ENCODE data around the gene USO1. TPM values are rescaled to one million over a fixed set of nuclear protein-coding genes. Genes with fewer than 3 reads are reported as not detected.

USO1 gene
- total and polyA plus RNA-seq, 2 of the 13 experiments (the other 11 are each of a cell fraction or from before 2014, with no cell fraction given): 52.2 to 87.7 TPM

DNA sequence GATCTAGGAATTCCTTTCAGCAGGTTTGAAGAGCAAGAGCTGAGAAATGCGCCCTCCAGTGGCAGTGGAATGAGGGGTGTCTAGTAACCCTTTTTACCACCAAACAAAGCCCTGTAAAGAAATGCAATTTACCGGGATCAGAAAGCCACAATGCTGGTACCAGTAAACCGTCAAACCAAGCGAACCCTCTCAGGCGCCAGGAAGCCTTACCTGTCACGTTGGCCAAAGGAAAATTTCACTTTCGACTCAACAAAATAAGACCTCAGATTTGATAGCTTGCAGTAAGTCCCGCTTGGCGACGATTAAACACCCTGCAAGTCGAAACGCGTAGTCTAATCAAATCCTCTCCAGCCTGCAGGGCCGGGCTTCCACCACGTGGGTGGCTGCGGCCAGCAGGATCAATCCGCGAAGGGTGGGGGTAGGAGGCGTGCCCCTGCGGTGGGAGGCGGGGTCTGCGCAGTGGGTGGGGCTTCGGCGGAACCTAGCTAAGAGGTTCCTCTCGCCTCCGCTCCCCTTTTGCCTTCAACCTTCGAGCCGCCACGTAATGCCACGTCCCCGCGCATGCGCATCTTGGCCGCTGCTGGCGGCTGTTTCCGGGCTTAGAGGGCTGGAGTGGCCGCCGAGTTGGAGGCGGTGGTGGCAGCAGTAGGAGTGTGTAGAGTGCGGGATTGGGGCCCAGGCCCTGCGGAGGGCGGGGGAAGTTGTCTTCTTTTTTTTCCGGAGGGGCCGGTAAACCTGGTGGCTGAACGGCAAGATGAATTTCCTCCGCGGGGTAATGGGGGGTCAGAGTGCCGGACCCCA lies at the start of gene USO1 (continued):
- TF ChIP-seq ZNF383 (CRISPR knock-in tag; IDR thresholded peaks at IDR 0.05; ENCODE audit: borderline replicate concordance) (peak; percentile 77; the same call in 1 of the 2 replicates), SP5 (CRISPR knock-in tag; IDR thresholded peaks at IDR 0.05; ENCODE audit: borderline replicate concordance, low read depth) (peak; percentile 32; the same call in 1 of the 2 replicates), ZNF337 (CRISPR knock-in tag; IDR thresholded peaks at IDR 0.05; ENCODE audit: borderline replicate concordance, low read depth) (no peak), CHD2 (IDR thresholded peaks at IDR 0.05; ENCODE audit: low read depth, low read length) (no peak), ZNF674 (CRISPR knock-in tag; IDR thresholded peaks at IDR 0.05; ENCODE audit: low read depth) (0 out of 2 replicates have a peak, but pooled peaks have one; percentile 13), SMAD9 (CRISPR knock-in tag; IDR thresholded peaks at IDR 0.05) (no peak), SOX6 (IDR thresholded peaks at IDR 0.05) (no peak), SOX6 (CRISPR knock-in tag; IDR thresholded peaks at IDR 0.05) (peak; percentile 47), ZNF883 (CRISPR knock-in tag; IDR thresholded peaks at IDR 0.05; ENCODE audit: not compliant biosample characterization) (peak; percentile 64), TAF1 (CRISPR knock-in tag; IDR thresholded peaks at IDR 0.05) (peak; percentile 89), RXRB (CRISPR knock-in tag; IDR thresholded peaks at IDR 0.05; ENCODE audit: borderline replicate concordance) (no peak; the same call in 1 of the 2 replicates), DMAP1 (CRISPR knock-in tag; IDR thresholded peaks at IDR 0.05) (peak; percentile 98), GFI1 (CRISPR knock-in tag; IDR thresholded peaks at IDR 0.05; ENCODE audit: borderline replicate concordance) (peak; percentile 42; the same call in 1 of the 2 replicates), SAP130 (CRISPR knock-in tag; IDR thresholded peaks at IDR 0.05; ENCODE audit: low read depth) (peak; percentile 94), GTF3A (CRISPR knock-in tag; conservative IDR thresholded peaks at IDR 0.05) (0 out of 2 replicates have a peak, but pooled peaks have one; percentile 14), ATF3 (CRISPR knock-in tag; IDR thresholded peaks at IDR 0.05) (no peak), RARG (CRISPR knock-in tag; IDR thresholded peaks at IDR 0.05; ENCODE audit: low read depth) (no peak), GMEB2 (CRISPR knock-in tag; IDR thresholded peaks at IDR 0.05; ENCODE audit: low read depth) (peak; percentile 40; the same call in 1 of the 2 replicates)
- TF ChIP-seq, protein P1, sequence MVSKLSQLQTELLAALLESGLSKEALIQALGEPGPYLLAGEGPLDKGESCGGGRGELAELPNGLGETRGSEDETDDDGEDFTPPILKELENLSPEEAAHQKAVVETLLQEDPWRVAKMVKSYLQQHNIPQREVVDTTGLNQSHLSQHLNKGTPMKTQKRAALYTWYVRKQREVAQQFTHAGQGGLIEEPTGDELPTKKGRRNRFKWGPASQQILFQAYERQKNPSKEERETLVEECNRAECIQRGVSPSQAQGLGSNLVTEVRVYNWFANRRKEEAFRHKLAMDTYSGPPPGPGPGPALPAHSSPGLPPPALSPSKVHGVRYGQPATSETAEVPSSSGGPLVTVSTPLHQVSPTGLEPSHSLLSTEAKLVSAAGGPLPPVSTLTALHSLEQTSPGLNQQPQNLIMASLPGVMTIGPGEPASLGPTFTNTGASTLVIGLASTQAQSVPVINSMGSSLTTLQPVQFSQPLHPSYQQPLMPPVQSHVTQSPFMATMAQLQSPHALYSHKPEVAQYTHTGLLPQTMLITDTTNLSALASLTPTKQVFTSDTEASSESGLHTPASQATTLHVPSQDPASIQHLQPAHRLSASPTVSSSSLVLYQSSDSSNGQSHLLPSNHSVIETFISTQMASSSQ (IDR thresholded peaks at IDR 0.05; ENCODE audit: low read depth): no peak; the same call in 1 of the 2 replicates
- TF ChIP-seq, protein P1 (CRISPR knock-in tag; IDR thresholded peaks at IDR 0.05; ENCODE audit: borderline replicate concordance): peak; percentile 64; the same call in 1 of the 2 replicates
- TF ChIP-seq, protein P2, sequence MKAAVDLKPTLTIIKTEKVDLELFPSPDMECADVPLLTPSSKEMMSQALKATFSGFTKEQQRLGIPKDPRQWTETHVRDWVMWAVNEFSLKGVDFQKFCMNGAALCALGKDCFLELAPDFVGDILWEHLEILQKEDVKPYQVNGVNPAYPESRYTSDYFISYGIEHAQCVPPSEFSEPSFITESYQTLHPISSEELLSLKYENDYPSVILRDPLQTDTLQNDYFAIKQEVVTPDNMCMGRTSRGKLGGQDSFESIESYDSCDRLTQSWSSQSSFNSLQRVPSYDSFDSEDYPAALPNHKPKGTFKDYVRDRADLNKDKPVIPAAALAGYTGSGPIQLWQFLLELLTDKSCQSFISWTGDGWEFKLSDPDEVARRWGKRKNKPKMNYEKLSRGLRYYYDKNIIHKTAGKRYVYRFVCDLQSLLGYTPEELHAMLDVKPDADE (CRISPR knock-in tag; IDR thresholded peaks at IDR 0.05): no peak
